GM18526 (cell line): ENCODE results near the gene KLHL29.

Source experiments
- POLR2A ChIP-seq: IDR thresholded peaks from 3 replicates; pipeline ENCODE4 v1.6.1; 2011; ENCODE audit not compliant: insufficient read length; ENCODE audit errors: extremely low read depth

KLHL29 gene

DNA sequence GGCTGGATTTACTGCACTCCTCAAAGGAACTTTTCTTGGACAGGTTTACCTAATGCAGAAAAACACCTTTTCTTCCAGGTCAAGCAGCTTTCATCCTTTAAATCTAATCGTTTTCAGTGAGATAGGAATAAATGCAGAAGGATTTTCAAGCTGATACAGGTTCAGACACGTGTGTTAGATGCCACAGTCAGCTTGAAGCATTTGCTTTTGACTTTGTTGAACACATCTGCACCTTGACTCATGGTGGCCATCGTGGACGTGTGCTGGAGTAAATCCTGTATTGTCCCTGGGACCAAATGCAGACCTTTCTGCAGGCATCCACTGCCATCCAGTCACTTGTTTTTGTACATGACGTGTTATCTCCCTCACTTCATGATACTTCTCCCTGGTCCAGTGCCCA lies 61.9 kb downstream of the KLHL29 start:
- TF ChIP-seq POLR2A = no peak

DNA sequence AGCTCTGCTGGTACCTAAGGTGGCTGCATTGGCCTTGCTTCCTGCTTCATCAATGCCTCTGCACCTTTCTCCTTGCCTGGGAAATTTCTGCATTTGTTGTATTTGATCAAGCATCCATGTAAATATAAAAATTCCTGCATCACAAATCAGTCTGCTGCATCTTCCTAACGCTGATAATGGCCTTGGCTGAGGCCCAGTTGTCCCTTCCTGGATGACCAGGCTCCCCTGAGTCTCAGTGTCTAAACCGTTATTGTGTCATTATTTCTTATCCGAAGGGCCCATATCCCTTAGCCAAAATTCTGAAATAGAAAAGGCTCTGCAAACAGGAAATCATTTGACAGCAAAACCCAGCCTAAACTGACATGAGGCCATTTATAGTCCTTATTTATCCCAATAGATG lies 62.4 kb downstream of the KLHL29 start:
- no peak for TF ChIP-seq POLR2A

DNA sequence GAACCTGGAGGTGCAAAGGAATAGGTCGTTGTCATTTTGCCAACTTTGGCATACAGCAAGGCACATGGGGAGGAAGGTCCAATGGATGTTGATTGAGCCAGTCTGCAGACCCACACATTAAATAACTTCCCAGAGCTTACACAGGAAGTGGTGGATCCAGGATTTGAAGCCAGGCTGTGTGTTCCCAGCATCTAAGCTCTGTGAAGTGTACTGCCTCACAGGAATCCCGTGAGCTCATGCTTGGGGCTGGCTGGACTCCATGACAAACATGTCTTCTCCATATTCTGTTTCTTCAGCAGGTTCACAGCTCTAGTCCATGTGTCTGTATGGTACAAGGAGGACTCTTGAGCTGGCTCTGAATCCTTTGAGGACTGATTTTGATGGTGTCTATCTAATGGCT lies 63.9 kb downstream of the KLHL29 start:
- no peak for TF ChIP-seq POLR2A

- TF ChIP-seq POLR2A = no peak
Observed at GRCh38 chr2:23449413-23449812, 64.4 kb downstream of the KLHL29 start.

- no peak for TF ChIP-seq POLR2A
Observed at GRCh38 chr2:23449831-23450331, 64.9 kb downstream of the KLHL29 start.

- TF ChIP-seq POLR2A = no peak
Observed at GRCh38 chr2:23452372-23452771, 67.4 kb downstream of the KLHL29 start.

- no peak for TF ChIP-seq POLR2A
Observed at GRCh38 chr2:23452853-23453420, 68.0 kb downstream of the KLHL29 start.

DNA sequence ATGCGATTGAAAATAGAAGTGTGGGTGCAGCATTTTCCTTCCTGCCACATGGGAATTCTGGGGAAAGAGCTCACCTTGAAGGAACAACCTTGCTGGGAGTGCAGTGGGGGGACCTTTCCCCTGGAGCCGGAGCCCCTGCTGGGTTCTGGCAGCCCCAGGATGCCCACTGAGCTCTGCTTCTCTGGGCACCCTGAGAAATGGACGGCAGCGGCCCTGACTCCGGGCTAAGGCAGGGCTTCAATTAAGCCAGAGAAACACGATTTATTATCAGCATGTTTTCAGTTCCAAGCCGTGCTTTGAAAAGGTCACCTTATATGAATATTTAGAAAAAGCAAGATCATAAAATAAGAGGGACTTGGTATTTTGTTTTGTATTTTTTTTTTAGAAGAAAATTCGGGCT lies 68.5 kb downstream of the KLHL29 start:
- TF ChIP-seq POLR2A = no peak

DNA sequence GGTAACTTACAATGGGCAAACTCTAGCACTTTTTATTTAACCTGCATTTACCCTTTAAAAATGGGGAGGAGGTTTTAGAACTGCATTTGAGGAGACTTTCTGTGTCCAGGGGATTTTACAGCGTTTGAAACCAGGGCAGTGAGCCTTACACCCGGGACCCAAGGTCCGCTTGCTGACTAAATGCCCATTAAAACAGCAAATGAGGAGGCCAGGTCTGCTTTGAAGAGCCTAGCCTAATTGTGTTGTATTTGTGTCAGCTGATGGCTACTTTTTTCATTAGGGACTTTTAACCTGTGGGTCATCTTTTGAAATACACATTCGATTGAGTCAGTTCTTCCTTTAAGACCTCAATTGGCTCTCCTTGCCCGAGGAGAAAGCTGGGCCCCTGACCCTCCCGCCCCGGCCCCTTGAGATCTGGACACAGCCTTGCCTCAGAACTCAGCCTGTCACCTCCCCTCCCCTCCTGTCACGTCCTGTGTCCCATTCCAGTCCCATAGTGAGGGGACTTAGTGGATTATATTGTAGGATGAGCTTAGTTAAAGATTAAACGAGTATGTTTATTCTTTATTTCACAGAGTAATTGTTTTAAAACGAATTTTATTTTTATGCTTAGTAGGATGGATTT lies 69.0 kb downstream of the KLHL29 start:
- TF ChIP-seq POLR2A = no peak

DNA sequence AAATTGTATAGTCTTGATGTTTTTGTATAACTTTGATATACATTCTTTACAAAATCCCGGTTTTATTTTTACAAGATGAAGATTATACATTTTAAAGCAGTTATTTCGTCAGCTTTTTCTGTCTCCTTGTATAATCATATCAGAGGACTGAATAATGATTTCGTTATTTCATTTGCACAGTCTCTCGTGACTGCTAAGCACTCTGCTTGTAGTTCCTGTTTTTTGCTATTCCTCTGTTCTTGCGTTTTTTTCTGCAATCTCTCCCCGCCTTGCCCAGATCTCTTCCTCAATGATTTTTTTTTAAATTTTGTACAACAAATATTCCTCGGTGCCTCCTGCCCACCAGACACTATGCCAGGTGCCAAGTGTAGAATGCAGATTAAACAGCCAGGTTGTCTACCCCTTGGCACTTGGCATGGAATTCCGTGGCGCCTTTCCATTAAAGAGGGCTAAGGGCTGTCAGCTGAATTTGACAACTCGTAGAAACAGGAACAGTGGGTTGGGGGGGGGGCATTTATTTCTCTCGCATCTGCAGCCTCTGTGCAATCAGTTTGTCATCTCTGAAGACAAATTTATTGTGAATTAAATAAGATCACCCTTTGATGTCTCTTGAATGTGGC lies 69.6 kb downstream of the KLHL29 start:
- no peak for TF ChIP-seq POLR2A

DNA sequence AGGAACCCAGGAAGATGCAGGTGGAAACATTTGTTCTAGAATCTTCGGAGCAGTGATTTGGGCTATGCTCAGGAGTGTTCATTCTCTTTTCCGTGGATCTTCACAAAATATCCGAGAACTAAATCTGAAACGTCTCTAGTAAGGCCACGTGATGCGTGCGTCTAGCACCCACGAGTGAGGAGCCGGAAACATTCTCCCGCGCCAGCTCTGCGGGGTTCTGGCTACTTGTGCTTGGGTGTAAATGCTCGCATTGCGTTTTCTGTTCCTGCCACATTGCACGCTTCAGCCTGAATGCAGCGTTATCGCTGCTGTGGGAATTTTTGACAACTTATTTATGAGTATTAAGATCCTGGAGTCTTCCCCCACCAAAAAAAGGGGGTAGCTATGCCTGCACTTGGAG lies 71.4 kb downstream of the KLHL29 start:
- TF ChIP-seq POLR2A = no peak

DNA sequence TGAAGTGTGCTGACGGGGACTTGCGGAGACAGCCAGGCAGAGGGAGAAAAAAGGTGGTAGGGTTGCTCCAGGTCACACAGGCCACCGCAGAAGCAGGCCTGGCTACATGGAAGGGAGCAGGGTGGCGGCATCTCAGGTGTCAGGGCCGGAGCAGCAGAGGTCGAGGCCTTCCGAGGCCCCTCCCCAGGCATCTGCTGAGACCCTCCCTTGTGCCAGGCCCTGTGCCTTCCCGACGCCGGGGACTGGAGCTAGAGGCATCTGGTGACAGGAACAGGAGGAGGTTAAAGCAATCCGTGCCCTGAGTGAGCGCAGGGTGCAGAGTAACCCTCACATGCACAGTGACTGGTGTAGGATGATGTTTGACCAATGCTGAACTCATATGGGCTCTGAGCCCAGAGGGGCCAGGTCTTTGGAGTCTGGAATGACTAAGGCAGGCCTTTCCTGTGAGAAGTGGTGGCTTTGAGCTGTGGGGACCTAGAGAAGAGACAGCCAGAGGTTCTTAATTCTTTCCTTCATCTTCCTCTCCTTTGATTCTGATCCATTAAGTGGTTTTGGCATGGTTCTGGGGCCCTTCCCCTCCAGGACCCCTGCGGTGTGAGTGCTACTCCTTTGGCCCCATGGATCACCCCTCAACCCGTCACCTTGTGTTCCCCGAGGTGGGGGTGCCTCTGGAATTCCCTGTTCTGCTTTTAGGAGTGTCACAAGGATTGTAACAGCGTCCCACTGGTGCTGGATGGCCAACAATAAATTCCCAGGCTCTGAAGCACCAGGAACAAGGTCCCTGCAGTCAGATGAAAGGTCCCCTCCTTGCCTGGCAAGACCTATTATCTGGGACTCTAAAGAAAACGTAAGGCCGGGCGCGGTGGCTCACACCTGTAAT lies 72.1 kb downstream of the KLHL29 start:
- no peak for TF ChIP-seq POLR2A

DNA sequence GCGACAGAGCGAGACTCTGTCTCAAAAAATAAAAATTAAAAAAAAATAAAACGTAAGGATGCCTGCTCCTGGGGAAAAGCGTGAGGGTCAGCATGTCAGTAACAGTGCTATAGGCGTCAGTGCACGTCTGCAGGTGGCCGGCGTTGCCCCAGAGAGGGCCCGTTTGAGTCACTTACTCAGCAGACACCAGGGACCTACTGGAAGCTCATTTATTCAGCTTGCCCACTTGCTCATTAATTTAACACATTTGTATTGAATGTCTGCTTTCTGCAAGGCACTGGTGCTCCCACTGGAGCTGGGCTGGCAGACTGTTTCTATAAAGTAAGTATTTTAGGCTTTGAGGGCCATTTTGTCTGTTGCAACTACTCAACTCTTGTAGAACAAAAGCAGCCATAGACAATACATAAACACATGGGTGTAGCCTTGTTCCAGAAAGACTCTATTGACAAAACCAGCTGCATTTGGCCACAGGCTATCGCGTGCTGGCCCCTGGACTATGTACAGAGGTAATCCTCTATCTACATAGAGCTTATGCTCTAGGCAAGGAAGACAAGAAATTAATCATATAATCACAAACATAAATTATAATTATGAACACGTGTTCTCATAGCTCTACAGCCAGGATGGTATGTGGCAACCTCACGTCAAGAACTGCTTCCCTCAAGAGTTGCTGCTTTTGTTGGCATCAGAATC lies 73.2 kb downstream of the KLHL29 start:
- TF ChIP-seq POLR2A = no peak

GRCh38 chr2:23459032-23459431 lies 74.1 kb downstream of the KLHL29 start:
- no peak for TF ChIP-seq POLR2A

GRCh38 chr2:23460228-23460627 lies 75.2 kb downstream of the KLHL29 start:
- TF ChIP-seq POLR2A = no peak
